GM12878 (cell line): Measurements from ENCODE around the gene BPIFA1. TPM values are rescaled to one million over a fixed set of nuclear protein-coding genes. Genes with fewer than 3 reads are reported as not detected.

ENCODE experiments used
- ATAC-seq: fragments of 200-7000 bp; cut with Tn5 transposase; 3 replicates; pipeline ENCODE4 v1.9.1; 2020; ENCODE audit warnings: mild to moderate bottlenecking, moderate library complexity
- BruUV-seq: library from RNA; stranded (reverse); fragments of 400-500 nt; replicated peaks from 2 replicates; lab custom pipeline; 2021; lab: Mats Ljungman, UMichigan
- CTCF ChIA-PET: fragments of 300-600 bp; sonication (Branson Sonifier 250); formaldehyde crosslinking; extraction: SDS; loops from one replicate; lab custom pipeline; 2021; ENCODE audit warnings: inconsistent platforms; lab: Yijun Ruan, JAX
- POLR2A ChIA-PET: fragments of 350-600 bp; formaldehyde crosslinking; extraction: SDS; loops from one replicate; lab custom pipeline; 2021; ENCODE audit warnings: inconsistent platforms; lab: Charles Lee
- RAD21 ChIA-PET: fragments of 300-600 bp; sonication (Branson Sonifier 250); formaldehyde crosslinking; loops from one replicate; lab custom pipeline; 2023; ENCODE audit warnings: antibody characterized with exemption; ENCODE audit not compliant: unreplicated experiment; lab: Charles Lee
- SMC1A ChIA-PET: fragments of 300-600 bp; sonication (Branson Sonifier 250); formaldehyde crosslinking; loops from one replicate; lab custom pipeline; 2023; ENCODE audit not compliant: unreplicated experiment, uncharacterized antibody; lab: Charles Lee
- DNase-seq: peaks from one replicate; pipeline ENCODE4 v3.0.0-alpha.2; 2011; ENCODE audit warnings: low read depth, low spot score
- FAIRE-seq: peaks from 3 replicates; lab custom pipeline; 2011; peaks lifted over from hg19 to GRCh38; lab: Jason Lieb, UNC
- H2AFZ ChIP-seq: 2 replicates; pipeline ENCODE4 v1.6.0; 2011; ENCODE audit warnings: low read depth, low read length, control low read depth; ENCODE audit not compliant: control insufficient read depth
- H3K27ac ChIP-seq: 2 replicates; pipeline ENCODE4 v1.5.1; 2011; ENCODE audit warnings: control low read depth; ENCODE audit not compliant: control insufficient read depth, insufficient read depth
- H3K27me3 ChIP-seq, 2 experiments: replicated peaks in 1 of 2; 2 replicates each; pipeline versions ENCODE4 v1.6.0 to v1.6.1; 2011; ENCODE audit warnings: low read length in 1 of 2; ENCODE audit not compliant: control insufficient read depth in 2 of 2, insufficient read depth in 2 of 2
- H3K36me3 ChIP-seq, 2 experiments: 2 replicates each; pipeline ENCODE4 v1.5.1; 2011; ENCODE audit warnings: low read length in 1 of 2; ENCODE audit not compliant: control insufficient read depth in 2 of 2, insufficient read depth in 2 of 2
- H3K4me1 ChIP-seq: 2 replicates; pipeline ENCODE4 v1.6.1; 2011; ENCODE audit warnings: mild to moderate bottlenecking, low read length, moderate library complexity, mixed read lengths; ENCODE audit not compliant: control insufficient read depth, insufficient read depth
- H3K4me2 ChIP-seq: 2 replicates; pipeline ENCODE4 v1.6.0; 2011; ENCODE audit warnings: control low read depth; ENCODE audit not compliant: control insufficient read depth, insufficient read depth
- H3K4me3 ChIP-seq: fragments of 200-600 bp; sonication (generic); 2 replicates; pipeline ENCODE4 v1.5.1; 2016
- H3K79me2 ChIP-seq: 2 replicates; pipeline ENCODE4 v1.6.0; 2011; ENCODE audit warnings: low read length; ENCODE audit not compliant: control insufficient read depth, insufficient read depth
- H3K9ac ChIP-seq: 2 replicates; pipeline ENCODE4 v1.8.0; 2011; ENCODE audit warnings: low read length, control low read depth, mixed read lengths; ENCODE audit not compliant: control insufficient read depth, insufficient read depth
- H3K9me3 ChIP-seq: replicated peaks from 3 replicates; pipeline ENCODE4 v1.5.1; 2011; ENCODE audit warnings: mild to moderate bottlenecking, low read length; ENCODE audit not compliant: control insufficient read depth, insufficient read depth
- H4K20me1 ChIP-seq: 2 replicates; pipeline ENCODE4 v1.6.0; 2011; ENCODE audit not compliant: control insufficient read depth, insufficient read depth
- BCL11A ChIP-seq: IDR thresholded peaks from 2 replicates; pipeline ENCODE4 v1.6.1; 2011; ENCODE audit warnings: low read depth, low read length
- BMI1 ChIP-seq: fragments of 450-650 bp; IDR thresholded peaks from 2 replicates; pipeline ENCODE4 v1.6.1; 2016; ENCODE audit warnings: mild to moderate bottlenecking, moderate library complexity, borderline replicate concordance
- CBX5 ChIP-seq: sonication (generic); IDR thresholded peaks from 2 replicates; pipeline ENCODE4 v1.6.1; 2016; ENCODE audit warnings: low read depth, moderate library complexity, mild to moderate bottlenecking, inconsistent platforms
- CHD1 ChIP-seq: IDR thresholded peaks from 2 replicates; pipeline ENCODE4 v1.6.1; 2012; ENCODE audit warnings: low read depth, low read length, improper control_type of control experiment
- EZH2 ChIP-seq: IDR thresholded peaks from 2 replicates; pipeline ENCODE4 v1.6.1; 2012; ENCODE audit warnings: low read depth, mild to moderate bottlenecking, control low read depth, inconsistent platforms, low read length, borderline replicate concordance; ENCODE audit not compliant: control insufficient read depth
- FOXM1 ChIP-seq: IDR thresholded peaks from 2 replicates; pipeline ENCODE4 v1.6.1; 2012; ENCODE audit warnings: low read depth, mild to moderate bottlenecking, inconsistent platforms, low read length, moderate library complexity
- MLLT1 ChIP-seq: fragments of 450-650 bp; IDR thresholded peaks from 2 replicates; pipeline ENCODE4 v1.6.1; 2016; ENCODE audit warnings: mild to moderate bottlenecking
- MYC ChIP-seq: IDR thresholded peaks from 2 replicates; pipeline ENCODE4 v1.6.1; 2011; ENCODE audit warnings: mild to moderate bottlenecking, low read length, moderate library complexity, inconsistent platforms; ENCODE audit not compliant: insufficient read depth, insufficient replicate concordance, insufficient read length, severe bottlenecking
- NFIC ChIP-seq: IDR thresholded peaks from 2 replicates; pipeline ENCODE4 v1.6.1; 2012; ENCODE audit warnings: low read depth, mild to moderate bottlenecking, inconsistent platforms, low read length, moderate library complexity
- NRF1 ChIP-seq: conservative IDR thresholded peaks from 2 replicates; pipeline ENCODE4 v1.6.1; 2011; ENCODE audit warnings: mild to moderate bottlenecking, low read depth, low read length, improper control_type of control experiment
- PAX5 ChIP-seq: IDR thresholded peaks from 2 replicates; pipeline ENCODE4 v1.6.1; 2011; ENCODE audit warnings: low read depth, low read length, borderline replicate concordance
- RAD51 ChIP-seq: fragments of 450-650 bp; IDR thresholded peaks from 2 replicates; pipeline ENCODE4 v1.6.1; 2016; ENCODE audit warnings: moderate library complexity, mild to moderate bottlenecking, inconsistent platforms
- SIN3A ChIP-seq: IDR thresholded peaks from 2 replicates; pipeline ENCODE4 v1.6.1; 2012; ENCODE audit warnings: low read depth, low read length, improper control_type of control experiment
- SKIL ChIP-seq: fragments of 450-650 bp; IDR thresholded peaks from 2 replicates; pipeline ENCODE4 v1.6.1; 2017; ENCODE audit warnings: mild to moderate bottlenecking, low read depth, inconsistent platforms; ENCODE audit not compliant: poor library complexity, severe bottlenecking
- SPI1 ChIP-seq: IDR thresholded peaks from 2 replicates; pipeline ENCODE4 v1.6.1; 2011; ENCODE audit warnings: low read depth, mild to moderate bottlenecking, low read length, moderate library complexity, borderline replicate concordance; ENCODE audit not compliant: insufficient read depth
- ZNF384 ChIP-seq: IDR thresholded peaks from 2 replicates; pipeline ENCODE4 v1.6.1; 2012; ENCODE audit warnings: low read depth, mild to moderate bottlenecking, low read length, improper control_type of control experiment, borderline replicate concordance
- WGBS: methylation state at CpG from one replicate; pipeline ENCODE4 v1.1.6; 2016; ENCODE audit warnings: low lambda C conversion rate; ENCODE audit not compliant: insufficient replicate concordance, insufficient coverage; ENCODE audit errors: missing lambda C conversion rate; 5-methylcytosine and 5-hydroxymethylcytosine counted together
- in situ Hi-C: fragments of 300-500 bp; cut with MboI; formaldehyde crosslinking; loops from 9 replicates; pipeline ENCODE4 v1.14.3; 2018; ENCODE audit warnings: mixed read lengths
- intact Hi-C: fragments of 100-400 bp; cut with micrococcal nuclease; formaldehyde crosslinking; loops from one replicate; pipeline ENCODE4 v1.14.2; 2022; ENCODE audit not compliant: unreplicated experiment
- polyA plus RNA-seq, 11 experiments: library from polyadenylated mRNA; depleted of rRNA in 4 of 11; unstranded in 6 of 11; stranded (reverse) in 5 of 11; fragments of >200 nt; fragmentation: Nextera tagmentation in 4 of 11; fragmentation: Illumina TruSeq in 1 of 11; extraction: Ambion mirVana in 4 of 11; extraction: Trizol in 1 of 11; gene quantifications; 1 replicate in 1 of 11; 2 replicates in 10 of 11; pipeline versions ENCODE4 v1.2.1 to v1.2.3, GENCODE V29; 2011 to 2016; ENCODE audit warnings: inconsistent platforms in 2 of 11, missing spikeins in 2 of 11, low read depth in 1 of 11
- total RNA-seq, 4 experiments: library from RNA; depleted of rRNA in 3 of 4; stranded (reverse); fragments of >200 nt in 3 of 4; fragmentation: Illumina TruSeq in 1 of 4; extraction: Trizol in 1 of 4; gene quantifications; 2 replicates each; pipeline versions ENCODE4 v1.2.1 to v1.2.3, GENCODE V29; 2013 to 2021
- TF ChIP-seq, protein P1 (sequence below): fragments of 450-650 bp; formaldehyde crosslinking; IDR thresholded peaks from 2 replicates; pipeline ENCODE4 v1.4.0; 2022; ENCODE audit warnings: mild to moderate bottlenecking, moderate library complexity

The BPIFA1 gene
- total and polyA plus RNA-seq, 10 of the 15 experiments (the other 5 are each of a cell fraction or from before 2014, with no cell fraction given), result not detected

- no peak for TF ChIP-seq SKIL
- no peak for TF ChIP-seq CBX5
Measured at GRCh38 chr20:33236351-33236750, 555 bp downstream of the BPIFA1 start (continued).

- ChIA-PET POLR2A (no interaction called here), CTCF (no interaction called here)
- TF ChIP-seq BCL11A (no peak), CHD1 (no peak), SIN3A (no peak), ZNF384 (no peak), MYC (no peak), BMI1 (no peak), FOXM1 (no peak), PAX5 (no peak), EZH2 (no peak), SPI1 (no peak), CBX5 (no peak), RAD51 (no peak), NRF1 (no peak), NFIC (no peak), MLLT1 (no peak)
- TF ChIP-seq, protein P1, sequence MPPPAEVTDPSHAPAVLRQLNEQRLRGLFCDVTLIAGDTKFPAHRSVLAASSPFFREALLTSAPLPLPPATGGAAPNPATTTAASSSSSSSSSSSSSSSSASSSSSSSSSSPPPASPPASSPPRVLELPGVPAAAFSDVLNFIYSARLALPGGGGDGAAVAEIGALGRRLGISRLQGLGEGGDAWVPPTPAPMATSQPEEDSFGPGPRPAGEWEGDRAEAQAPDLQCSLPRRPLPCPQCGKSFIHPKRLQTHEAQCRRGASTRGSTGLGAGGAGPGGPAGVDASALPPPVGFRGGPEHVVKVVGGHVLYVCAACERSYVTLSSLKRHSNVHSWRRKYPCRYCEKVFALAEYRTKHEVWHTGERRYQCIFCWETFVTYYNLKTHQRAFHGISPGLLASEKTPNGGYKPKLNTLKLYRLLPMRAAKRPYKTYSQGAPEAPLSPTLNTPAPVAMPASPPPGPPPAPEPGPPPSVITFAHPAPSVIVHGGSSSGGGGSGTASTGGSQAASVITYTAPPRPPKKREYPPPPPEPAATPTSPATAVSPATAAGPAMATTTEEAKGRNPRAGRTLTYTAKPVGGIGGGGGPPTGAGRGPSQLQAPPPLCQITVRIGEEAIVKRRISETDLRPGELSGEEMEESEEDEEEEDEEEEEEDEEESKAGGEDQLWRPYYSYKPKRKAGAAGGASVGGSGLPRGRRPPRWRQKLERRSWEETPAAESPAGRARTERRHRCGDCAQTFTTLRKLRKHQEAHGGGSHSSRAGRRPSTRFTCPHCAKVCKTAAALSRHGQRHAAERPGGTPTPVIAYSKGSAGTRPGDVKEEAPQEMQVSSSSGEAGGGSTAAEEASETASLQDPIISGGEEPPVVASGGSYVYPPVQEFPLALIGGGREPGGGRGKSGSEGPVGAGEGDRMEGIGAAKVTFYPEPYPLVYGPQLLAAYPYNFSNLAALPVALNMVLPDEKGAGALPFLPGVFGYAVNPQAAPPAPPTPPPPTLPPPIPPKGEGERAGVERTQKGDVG (CRISPR knock-in tag), result no peak
Measured at GRCh38 chr20:33237989-33238388, 2.2 kb downstream of the BPIFA1 start.

More at GRCh38 chr20:33237989-33238388, 2.2 kb downstream of the BPIFA1 start:
- no peak for DNase-seq
- RAD21 ChIA-PET, result no interaction called here
- H3K9me3 ChIP-seq, result no peaks in the 10 kb centered on the region
- no peak overlapping the region for H3K27ac ChIP-seq
- intact Hi-C loops (no loop called here), in situ Hi-C loops (no loop called here)
- H2AFZ ChIP-seq, result no peak overlapping the region
- FAIRE-seq, result no peak
- no peaks in the 10 kb centered on the region for H3K79me2 ChIP-seq
- H3K4me2 ChIP-seq, result no peak overlapping the region
- 45% methylated on average over 6 of the region's 6 CpGs for WGBS
- SMC1A ChIA-PET, result no interaction called here
- no TSS peak for BruUV-seq
- no peak for ATAC-seq
- no peaks in the 10 kb centered on the region for H3K4me1 ChIP-seq
- no peak overlapping the region for H3K9ac ChIP-seq
- H3K36me3 ChIP-seq, result no peaks in the 10 kb centered on the region
- H4K20me1 ChIP-seq, result no peaks in the 10 kb centered on the region
- H3K4me3 ChIP-seq, result no peak overlapping the region
- H3K27me3 ChIP-seq, result peaks cover 0 to 1% of the 10 kb centered on the region in 2 experiments; a peak in 1 of 4 replicates
